NCI-H2107 treated with DMSO at 0.1 percent for 48 hours (cell line): ENCODE results near the gene FRG2C.
"Not testable (repeated sequence)": the region's sequence is repeated elsewhere in the genome, so short reads cannot be mapped to it uniquely, and the experiment has no call there.

ENCODE experiments used
- DNase-seq: peaks from one replicate; lab custom pipeline; 2025; ENCODE audit not compliant: unreplicated experiment; lab: John Stamatoyannopoulos, UW

Gene FRG2C

DNA sequence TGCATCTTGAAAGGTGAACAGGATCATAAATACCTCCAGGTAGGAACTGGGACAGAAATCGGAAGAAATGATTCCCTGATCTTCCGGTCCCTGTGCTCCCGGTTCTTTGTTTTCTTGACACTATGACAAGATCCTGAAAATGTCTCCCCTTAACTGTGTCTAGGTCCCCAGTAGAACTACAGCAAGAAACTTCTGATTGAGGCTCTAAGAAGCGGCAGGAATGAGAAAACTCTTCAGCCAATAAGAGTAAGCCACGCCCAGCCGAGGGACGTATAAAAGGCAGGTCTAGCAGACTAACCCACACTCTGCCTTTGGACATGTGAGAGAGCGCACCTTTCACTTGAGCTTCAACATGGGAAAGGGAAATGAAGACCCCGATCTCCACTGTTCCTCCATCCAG is at the start of gene FRG2C:
TSS of gene FRG2C (plus strand) at position 301 of the 400 bp plus-strand sequence. CDS start at position 353, 52 bp downstream.
- DNase-seq: not testable (repeated sequence)

GRCh38 chr3:75618666-75619305 is 45.3 kb upstream of the FRG2C start:
- not testable (repeated sequence) for DNase-seq

GRCh38 chr3:75619481-75620031 is 44.6 kb upstream of the FRG2C start:
- not testable (repeated sequence) for DNase-seq

GRCh38 chr3:75621772-75622171 is 42.4 kb upstream of the FRG2C start:
- DNase-seq: peak; percentile 9

DNA sequence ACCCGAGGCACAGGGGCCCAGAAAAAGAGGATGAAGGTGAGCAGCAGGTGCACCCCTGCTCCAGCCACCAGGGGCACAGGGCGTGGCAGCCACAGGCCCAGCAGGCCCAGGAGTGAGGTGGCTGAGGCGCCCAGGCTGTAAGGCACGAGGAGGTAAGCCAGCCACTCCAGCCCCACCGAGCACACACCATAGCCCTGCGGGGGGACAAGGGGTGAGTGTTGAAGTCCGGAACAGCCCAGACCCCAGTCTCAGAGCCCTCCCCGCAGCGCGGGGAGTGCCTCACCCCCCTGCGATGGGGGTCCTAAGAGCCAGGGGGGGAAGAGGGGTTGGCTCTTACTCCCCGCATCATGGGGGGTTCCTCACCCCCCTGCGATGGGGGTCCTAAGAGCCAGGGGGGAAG is 40.5 kb upstream of the FRG2C start:
- DNase-seq: not testable (repeated sequence)

GRCh38 chr3:75630887-75631535 is 33.1 kb upstream of the FRG2C start:
- not testable (repeated sequence) for DNase-seq

- DNase-seq: no peak
Observed at GRCh38 chr3:75631541-75631940, 32.6 kb upstream of the FRG2C start.

DNA sequence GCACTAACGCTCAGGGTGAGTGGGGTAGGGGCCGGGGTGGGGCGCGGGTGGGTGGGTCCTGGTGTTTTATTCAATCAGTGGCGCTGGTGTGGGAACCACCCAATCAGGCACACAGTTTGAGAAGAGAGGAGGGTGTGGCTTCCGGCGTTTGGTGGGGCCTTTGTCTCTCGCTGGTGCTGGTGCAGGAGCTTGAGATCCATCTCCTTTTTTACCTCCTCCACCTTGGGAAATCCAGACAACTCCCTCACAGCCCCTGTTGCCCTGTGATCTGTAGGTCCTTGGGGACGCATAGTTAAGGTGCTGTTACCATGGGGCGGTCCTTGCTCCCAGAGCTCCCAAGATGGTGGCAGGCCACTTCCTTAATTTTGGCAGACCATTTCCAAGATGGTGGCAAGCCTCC is 25.2 kb upstream of the FRG2C start:
- not testable (repeated sequence) for DNase-seq

DNA sequence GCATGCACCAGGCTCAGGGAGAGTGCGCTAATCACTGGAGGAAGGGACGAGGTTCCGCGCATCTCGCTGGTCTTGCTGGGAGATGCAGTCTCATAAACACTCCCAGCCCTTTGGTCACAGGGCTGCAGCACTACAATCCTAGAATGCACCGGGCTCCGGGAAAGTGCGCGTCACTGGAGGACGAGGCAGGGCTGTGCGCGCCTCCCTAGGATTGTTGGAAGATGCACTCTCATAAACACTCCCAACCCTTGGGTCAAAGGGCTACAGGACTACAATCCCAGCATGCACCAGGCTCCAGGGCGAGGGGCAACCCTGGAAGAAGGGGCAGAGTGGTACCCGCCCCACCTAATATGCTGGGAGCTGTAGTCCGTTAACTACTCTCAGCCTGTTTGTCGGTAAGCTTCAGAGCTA is 23.0 kb upstream of the FRG2C start:
- DNase-seq: not testable (repeated sequence)

- DNase-seq: not testable (repeated sequence)
Observed at GRCh38 chr3:75643031-75643800, 20.9 kb upstream of the FRG2C start.

GRCh38 chr3:75645548-75645947 is 18.6 kb upstream of the FRG2C start:
- not testable (repeated sequence) for DNase-seq

DNA sequence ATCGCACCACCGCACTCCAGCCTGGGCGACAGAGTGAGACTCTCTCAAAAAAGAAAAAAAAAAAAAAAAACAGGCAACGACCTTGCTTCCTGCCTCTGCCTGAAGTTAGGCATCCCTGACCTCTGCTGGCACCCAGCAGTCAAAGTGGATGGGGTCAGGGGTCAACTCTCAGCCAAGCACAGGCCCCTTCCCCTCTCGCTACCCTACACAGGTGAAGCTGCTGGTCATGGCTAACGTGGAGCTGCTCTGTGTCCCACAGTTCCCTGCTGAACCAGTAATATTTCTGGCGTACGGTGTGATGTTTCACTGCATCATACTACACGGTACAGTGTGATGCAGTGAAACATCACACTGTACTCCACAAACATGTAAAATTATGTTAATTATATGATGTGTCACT is 13.9 kb upstream of the FRG2C start:
- DNase-seq: no peak

GRCh38 chr3:75655101-75655904 is 8.8 kb upstream of the FRG2C start:
- DNase-seq: not testable (repeated sequence)

DNA sequence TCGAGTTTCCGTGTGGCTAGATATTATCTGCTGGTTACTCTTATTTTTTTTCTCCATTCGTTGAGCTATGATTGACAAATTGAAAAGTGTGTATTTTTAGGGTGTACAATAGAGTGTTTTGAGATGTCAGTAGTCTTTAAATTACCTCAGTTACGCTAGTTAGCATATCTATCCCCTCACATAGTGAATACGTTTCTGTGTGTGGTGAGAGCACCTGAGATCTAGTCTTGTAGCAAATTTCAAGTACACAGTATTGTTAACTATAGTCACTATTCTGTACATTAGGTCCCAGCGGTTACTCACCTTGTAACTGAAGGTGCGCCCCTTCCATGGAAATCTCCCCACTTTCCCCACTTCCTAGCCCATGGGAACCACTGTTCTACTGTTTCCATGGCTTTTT is 8.2 kb upstream of the FRG2C start:
- DNase-seq: not testable (repeated sequence)

- not testable (repeated sequence) for DNase-seq
Observed at GRCh38 chr3:75658411-75659107, 5.6 kb upstream of the FRG2C start.

DNA sequence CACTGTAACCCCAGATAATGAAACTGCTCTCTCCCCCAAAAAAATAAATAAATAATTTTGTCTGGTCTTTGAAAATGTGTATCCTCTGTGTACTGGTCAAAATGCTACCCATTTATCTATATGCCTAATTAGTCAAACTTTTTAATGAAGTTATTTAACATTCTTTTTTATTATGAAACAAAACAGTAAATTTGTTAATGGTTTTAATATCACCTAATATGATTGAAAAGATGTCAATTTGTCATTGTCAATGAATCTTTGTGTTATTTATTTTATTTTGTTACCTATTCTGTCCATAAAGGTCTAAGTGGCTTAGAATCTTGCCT is 5.1 kb upstream of the FRG2C start:
- not testable (repeated sequence) for DNase-seq

GRCh38 chr3:75665626-75666025 is 1.5 kb downstream of the FRG2C start:
- not testable (repeated sequence) for DNase-seq

DNA sequence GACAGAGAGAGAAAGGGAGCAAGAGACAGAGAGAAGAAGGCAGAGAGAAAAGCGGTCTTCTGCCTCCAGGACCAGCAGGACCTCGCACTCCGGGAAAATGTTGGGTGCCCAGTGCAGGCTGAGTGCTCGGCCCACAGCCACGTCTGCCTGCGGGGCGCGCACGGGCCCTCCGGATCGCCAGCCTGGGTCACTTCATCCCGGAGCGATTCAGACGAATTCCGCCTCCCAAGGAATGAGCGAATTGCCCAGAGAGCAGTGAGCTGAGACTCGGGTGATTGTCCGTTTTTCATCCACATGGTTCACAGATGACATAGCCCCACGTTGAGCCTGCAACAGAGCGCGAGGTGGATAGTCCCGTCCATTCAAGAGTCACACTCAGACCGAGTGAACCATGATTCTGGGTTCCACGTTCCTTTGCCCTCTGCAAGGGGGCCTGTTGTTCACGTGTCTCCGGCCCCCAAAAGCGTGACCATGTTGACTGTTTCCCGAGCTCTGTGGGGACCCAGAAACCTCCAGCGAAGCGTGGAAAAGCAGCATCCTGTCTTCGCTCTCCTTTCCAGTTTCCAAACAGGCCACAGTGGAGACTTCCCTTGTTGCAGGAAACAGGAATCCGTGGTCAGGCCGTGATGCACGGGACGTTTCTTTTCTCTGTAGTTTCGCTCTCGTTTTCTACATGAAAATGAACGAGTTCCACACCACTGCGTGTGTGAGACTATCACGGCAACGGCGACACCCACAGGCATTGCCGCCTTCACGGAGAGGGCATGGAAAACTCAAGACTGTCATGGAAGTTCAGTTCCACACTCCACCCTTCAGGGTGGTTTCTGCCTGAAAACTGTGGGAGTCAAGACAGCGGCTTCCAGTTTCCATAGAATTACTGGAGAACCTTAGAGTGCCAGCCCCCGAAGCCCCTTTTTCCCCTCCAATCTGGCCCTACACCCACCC is 3.9 kb downstream of the FRG2C start:
- not testable (repeated sequence) for DNase-seq

- DNase-seq: not testable (repeated sequence)
Observed at GRCh38 chr3:75668759-75669347, 4.7 kb downstream of the FRG2C start.
